Effector memory CD4-positive, alpha-beta T cell (primary cell): Measurements from ENCODE around the gene HSD17B14.
"Not testable (repeated sequence)": the region's sequence is repeated elsewhere in the genome, so short reads cannot be mapped to it uniquely, and the experiment has no call there.

ENCODE experiments used
- DNase-seq, 3 donors: peaks; one replicate each; pipeline ENCODE4 v3.0.0-alpha.2; 2020
- H3K27ac ChIP-seq: 2 replicates; pipeline ENCODE4 v1.7.0; 2013; ENCODE audit warnings: mild to moderate bottlenecking, low read length, moderate library complexity; ENCODE audit not compliant: insufficient read depth, poor library complexity, severe bottlenecking
- H3K27me3 ChIP-seq: replicated peaks from 2 replicates; pipeline ENCODE4 v1.7.0; 2013; ENCODE audit warnings: mild to moderate bottlenecking, low read length; ENCODE audit not compliant: insufficient read depth, control insufficient read depth, poor library complexity, severe bottlenecking
- H3K36me3 ChIP-seq: 2 replicates; pipeline ENCODE4 v1.7.0; 2013; ENCODE audit warnings: mild to moderate bottlenecking, low read length, moderate library complexity; ENCODE audit not compliant: control insufficient read depth, insufficient read depth
- H3K4me1 ChIP-seq: 2 replicates; pipeline ENCODE4 v1.7.0; 2013; ENCODE audit warnings: low read length, mild to moderate bottlenecking; ENCODE audit not compliant: control insufficient read depth, insufficient read depth, poor library complexity, severe bottlenecking
- H3K4me3 ChIP-seq: 2 replicates; pipeline ENCODE4 v1.7.0; 2013; ENCODE audit warnings: low read length, low read depth, mild to moderate bottlenecking; ENCODE audit not compliant: insufficient read depth, poor library complexity, severe bottlenecking
- H3K9me3 ChIP-seq: 2 replicates; pipeline ENCODE4 v1.7.0; 2013; ENCODE audit warnings: mild to moderate bottlenecking, low read length, moderate library complexity; ENCODE audit not compliant: control insufficient read depth

Gene HSD17B14

GRCh38 chr19:48786422-48786821 lies 49.9 kb downstream of the HSD17B14 start:
- DNase-seq, H3K36me3 ChIP-seq, H3K4me3 ChIP-seq, H3K27ac ChIP-seq, H3K4me1 ChIP-seq, H3K9me3 ChIP-seq, H3K27me3 ChIP-seq: not testable (repeated sequence)

DNA sequence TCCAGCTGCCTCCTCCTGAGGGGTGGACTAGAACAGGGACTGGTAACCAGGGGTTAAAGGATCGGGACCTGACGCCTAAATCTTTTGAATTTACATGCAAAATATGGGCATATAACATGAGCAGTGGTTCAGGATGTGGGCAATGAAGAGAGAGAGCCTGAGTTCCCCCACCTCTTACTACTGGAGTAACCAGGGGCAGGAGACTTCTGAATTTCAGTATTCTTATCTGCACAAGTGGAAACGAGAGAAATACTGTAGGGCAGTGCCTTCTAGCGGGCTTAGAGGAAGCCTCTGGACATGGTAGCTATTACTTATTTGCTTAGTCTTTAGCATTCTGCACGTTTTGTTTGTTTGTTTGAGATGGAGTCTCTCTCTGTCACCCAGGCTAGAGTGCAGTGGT lies 51.8 kb downstream of the HSD17B14 start:
- Histone ChIP-seq H3K36me3 (no peaks in the 10 kb centered on the region), H3K4me3 (no peak overlapping the region), H3K27me3 (peaks cover 4% of the 10 kb centered on the region), H3K4me1 (peaks cover 3% of the 10 kb centered on the region), H3K27ac (no peak overlapping the region), H3K9me3 (no peaks in the 10 kb centered on the region)
- DNase-seq, result no peak

DNA sequence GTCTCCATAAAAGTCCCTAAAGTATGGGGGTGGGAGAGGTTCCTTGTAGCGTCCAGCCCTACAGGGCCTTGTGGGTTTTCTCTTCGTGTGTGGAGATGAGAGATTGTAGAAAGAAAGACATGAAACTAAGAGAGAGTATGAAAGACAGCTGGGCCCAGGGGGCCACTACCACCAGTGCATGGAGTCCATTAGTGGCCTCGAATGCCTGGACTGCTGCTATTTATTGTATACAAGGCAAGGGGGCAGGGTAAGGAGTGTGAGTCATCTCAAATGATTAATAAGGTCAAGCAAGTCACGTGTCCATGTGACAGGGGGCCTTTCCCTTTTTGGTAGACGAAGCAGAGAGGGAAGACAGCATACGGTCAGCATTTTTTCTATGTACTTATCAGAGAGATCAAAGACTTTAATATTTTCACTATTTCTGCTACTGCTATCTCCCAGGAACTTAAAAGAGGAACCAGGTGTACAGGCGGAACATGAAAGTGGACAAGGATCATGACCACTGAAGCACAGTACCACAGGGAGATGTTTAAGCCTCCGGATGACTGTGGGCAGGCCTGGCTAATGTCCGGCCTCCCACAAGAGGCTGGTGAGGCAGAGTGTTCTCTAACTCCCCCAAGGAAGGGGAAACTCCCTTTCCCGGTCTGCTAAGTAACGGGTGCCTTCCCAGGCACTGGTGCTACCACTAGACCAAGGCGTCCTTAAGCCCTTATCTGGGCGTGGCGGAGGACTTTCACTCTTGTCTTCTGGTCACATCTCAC lies 55.5 kb downstream of the HSD17B14 start:
- DNase-seq, result no peak
- Histone ChIP-seq H3K27me3 (peaks cover 4% of the 10 kb centered on the region), H3K27ac (no peak overlapping the region), H3K36me3 (no peaks in the 10 kb centered on the region), H3K4me1 (peaks cover 3% of the 10 kb centered on the region), H3K4me3 (no peak overlapping the region), H3K9me3 (no peaks in the 10 kb centered on the region)

GRCh38 chr19:48779636-48780035 lies 56.7 kb downstream of the HSD17B14 start:
- Histone ChIP-seq H3K4me1 (peaks cover 3% of the 10 kb centered on the region), H3K27ac (no peak overlapping the region), H3K36me3 (no peaks in the 10 kb centered on the region), H3K9me3 (no peaks in the 10 kb centered on the region), H3K27me3 (peaks cover 4% of the 10 kb centered on the region), H3K4me3 (no peak overlapping the region)
- DNase-seq, result no peak

DNA sequence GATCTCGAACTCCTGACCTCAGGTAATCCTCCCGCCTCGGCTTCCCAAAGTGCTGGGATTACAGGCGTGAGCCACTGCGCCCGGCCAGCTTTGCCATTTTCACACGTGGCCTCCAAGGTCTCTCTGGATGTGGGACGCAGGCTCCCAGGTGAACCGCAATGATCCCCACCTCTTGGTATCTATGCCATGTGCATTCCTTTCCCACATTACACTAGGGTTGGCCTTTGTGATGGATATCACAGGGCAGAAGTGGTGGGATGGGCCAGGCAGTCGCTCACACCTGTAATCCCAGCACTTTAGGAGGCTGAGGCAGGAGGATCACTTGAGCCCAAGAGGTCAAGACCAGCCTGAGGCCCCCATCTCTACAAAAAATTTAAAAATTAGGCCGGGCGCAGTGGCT lies 58.6 kb downstream of the HSD17B14 start:
- Histone ChIP-seq H3K36me3 (no peaks in the 10 kb centered on the region), H3K9me3 (no peaks in the 10 kb centered on the region), H3K4me3 (no peak overlapping the region), H3K27me3 (no peaks in the 10 kb centered on the region), H3K27ac (no peak overlapping the region), H3K4me1 (peaks cover 3% of the 10 kb centered on the region)
- DNase-seq, result no peak

DNA sequence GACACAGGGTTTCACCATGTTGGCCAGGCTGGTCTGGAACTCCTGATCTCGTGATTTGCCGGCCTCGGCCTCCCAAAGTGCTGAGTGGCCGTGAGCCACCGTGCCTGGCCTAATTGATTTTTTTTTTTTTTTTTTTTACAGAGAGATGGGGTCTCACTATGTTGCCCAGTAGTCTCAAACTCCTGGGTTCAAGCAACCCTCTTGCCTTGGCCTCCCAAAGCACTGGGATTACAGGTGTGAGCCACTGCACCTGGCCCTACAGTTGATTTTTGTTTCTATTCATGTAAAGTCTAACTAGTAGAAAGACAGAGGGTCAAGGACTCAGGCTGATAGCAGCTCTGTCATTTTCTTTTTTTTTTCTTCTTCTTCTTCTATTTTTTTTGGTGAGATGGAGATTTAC lies 59.2 kb downstream of the HSD17B14 start:
- H3K4me3 ChIP-seq, result no peak overlapping the region
- no peaks in the 10 kb centered on the region for H3K4me1 ChIP-seq

DNA sequence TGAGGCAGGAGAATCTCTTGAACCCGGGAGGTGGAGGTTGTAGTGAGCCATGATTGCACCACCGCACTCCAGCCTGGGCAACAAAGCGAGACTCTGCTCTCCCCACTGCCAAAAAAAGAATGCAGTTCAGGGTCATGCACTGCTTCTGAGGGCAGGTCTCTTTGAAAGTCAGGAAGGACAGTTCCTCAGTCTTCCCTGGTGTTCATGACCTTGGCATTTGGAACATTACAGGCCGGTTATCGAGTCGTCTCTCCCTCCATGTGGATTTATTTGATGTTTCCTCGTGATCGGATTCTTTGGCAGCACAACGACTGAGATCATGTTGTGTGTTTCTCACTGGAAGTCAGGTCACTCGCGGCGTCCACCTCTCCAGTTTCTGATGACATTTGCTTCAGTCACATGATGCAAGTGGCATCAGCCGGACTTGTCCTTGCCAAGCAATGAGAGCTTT lies 63.8 kb downstream of the HSD17B14 start:
- Histone ChIP-seq H3K27ac (no peak overlapping the region), H3K27me3 (no peaks in the 10 kb centered on the region), H3K4me3 (no peak overlapping the region), H3K36me3 (no peaks in the 10 kb centered on the region), H3K4me1 (no peaks in the 10 kb centered on the region), H3K9me3 (no peaks in the 10 kb centered on the region)
- DNase-seq, result no peak

More for the DNA sequence above, 59.2 kb downstream of the HSD17B14 start:
- Histone ChIP-seq H3K27me3 (no peaks in the 10 kb centered on the region), H3K9me3 (no peaks in the 10 kb centered on the region), H3K36me3 (no peaks in the 10 kb centered on the region), H3K27ac (no peak overlapping the region)
- DNase-seq, result no peak

- H3K4me1 ChIP-seq, result no peaks in the 10 kb centered on the region
- H3K9me3 ChIP-seq, result no peaks in the 10 kb centered on the region
- H3K4me3 ChIP-seq, result no peak overlapping the region
- no peaks in the 10 kb centered on the region for H3K27me3 ChIP-seq
- no peak for DNase-seq
- H3K36me3 ChIP-seq, result no peaks in the 10 kb centered on the region
- H3K27ac ChIP-seq, result no peak overlapping the region
Measured at GRCh38 chr19:48770734-48771472, 65.4 kb downstream of the HSD17B14 start.

DNA sequence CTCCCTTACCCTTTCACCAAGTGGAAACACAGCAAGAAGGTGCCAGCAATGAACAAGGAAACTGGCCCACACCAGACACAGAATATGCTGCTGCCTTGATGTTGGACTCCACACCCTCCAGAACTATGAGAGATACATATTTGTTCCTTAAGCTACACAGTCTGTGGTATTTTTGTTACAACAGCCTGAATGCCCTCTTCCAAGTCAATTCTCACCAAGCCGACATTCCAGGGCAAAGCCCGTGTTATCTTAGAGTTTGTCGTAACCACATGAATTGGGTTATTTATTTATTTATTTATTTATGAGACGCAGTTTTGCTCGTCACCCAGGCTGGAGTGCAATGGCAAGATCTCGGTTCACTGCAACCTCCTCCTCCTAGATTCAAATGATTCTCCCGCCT lies 66.0 kb downstream of the HSD17B14 start:
- DNase-seq, result no peak
- H3K36me3 ChIP-seq, result no peaks in the 10 kb centered on the region
- H3K27ac ChIP-seq, result no peak overlapping the region
- H3K4me3 ChIP-seq, result no peak overlapping the region
- H3K27me3 ChIP-seq, result no peaks in the 10 kb centered on the region
- no peaks in the 10 kb centered on the region for H3K4me1 ChIP-seq
- no peaks in the 10 kb centered on the region for H3K9me3 ChIP-seq

- H3K27ac ChIP-seq, result no peak overlapping the region
- DNase-seq, result no peak
- no peaks in the 10 kb centered on the region for H3K36me3 ChIP-seq
Measured at GRCh38 chr19:48768994-48769713, 67.1 kb downstream of the HSD17B14 start.

More at GRCh38 chr19:48768994-48769713, 67.1 kb downstream of the HSD17B14 start:
- H3K27me3 ChIP-seq, result no peaks in the 10 kb centered on the region
- no peaks in the 10 kb centered on the region for H3K4me1 ChIP-seq
- H3K9me3 ChIP-seq, result no peaks in the 10 kb centered on the region
- no peak overlapping the region for H3K4me3 ChIP-seq
